Myocyte (in vitro differentiated cells): Measurements from ENCODE around the gene VWA5B1. TPM values are rescaled to one million over a fixed set of nuclear protein-coding genes. Genes with fewer than 3 reads are reported as not detected.
A peak's percentile ranks its signal among the peaks of the same experiment; 100 is the strongest.

Source experiments
- DNase-seq: peaks from one replicate; pipeline ENCODE4 v3.0.0-alpha.2; 2012; ENCODE audit warnings: low read depth
- total RNA-seq: library from RNA; depleted of rRNA; stranded (reverse); fragments of >200 nt; gene quantifications from 2 replicates; pipeline ENCODE4 v1.2.3, GENCODE V29; 2014

Gene VWA5B1
- total RNA-seq, 1 donor from 2014 or later, result not detected

GRCh38 chr1:20347699-20348098, 57.0 kb downstream of the VWA5B1 start:
- no peak for DNase-seq

GRCh38 chr1:20348326-20348915, 57.7 kb downstream of the VWA5B1 start:
- no peak for DNase-seq

DNA sequence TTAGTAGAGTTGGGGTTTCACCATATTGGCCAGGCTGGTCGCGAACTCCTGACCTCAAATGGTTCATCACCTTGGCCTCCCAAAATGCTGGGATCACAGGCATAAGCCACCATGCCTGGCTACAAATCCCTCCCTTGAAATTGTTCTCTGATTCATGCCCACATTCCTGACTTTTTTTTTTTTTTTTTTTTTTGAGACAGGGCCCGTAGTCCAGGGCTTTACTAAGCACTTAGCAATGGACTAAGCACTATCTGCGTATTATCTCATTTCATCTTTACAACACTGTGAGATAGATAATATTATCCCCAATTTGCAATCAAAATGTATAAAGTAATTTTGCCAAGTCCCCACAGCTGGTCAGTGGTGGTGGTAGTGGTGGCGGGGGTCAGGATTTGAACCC, 58.9 kb downstream of the VWA5B1 start:
- no peak for DNase-seq

DNA sequence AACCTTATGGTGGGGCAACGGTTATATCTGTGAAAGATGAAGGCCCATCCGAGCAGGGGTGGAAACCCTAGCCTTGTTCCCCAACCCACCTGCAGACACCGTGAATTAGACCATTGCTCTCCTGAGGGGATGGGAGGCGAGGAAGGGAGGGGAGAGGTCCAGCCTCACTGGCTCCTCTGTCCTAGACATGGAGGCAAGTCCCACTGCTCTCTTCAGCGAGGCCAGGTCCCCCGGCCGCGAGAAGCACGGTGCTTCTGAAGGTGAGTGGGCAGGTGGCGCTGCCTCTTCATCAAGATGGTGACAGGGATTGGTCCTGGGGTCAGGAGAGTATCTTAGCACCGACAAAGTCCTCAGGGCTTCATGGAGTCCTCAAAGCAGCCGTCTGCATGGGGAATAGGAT, 59.3 kb downstream of the VWA5B1 start:
- DNase-seq, result no peak

GRCh38 chr1:20350421-20350820, 59.7 kb downstream of the VWA5B1 start:
- DNase-seq, result no peak

- no peak for DNase-seq
These were observed 61.4 kb downstream of the VWA5B1 start for GRCh38 chr1:20351911-20352701.

GRCh38 chr1:20353836-20354235, 63.2 kb downstream of the VWA5B1 start:
- DNase-seq, result no peak

DNA sequence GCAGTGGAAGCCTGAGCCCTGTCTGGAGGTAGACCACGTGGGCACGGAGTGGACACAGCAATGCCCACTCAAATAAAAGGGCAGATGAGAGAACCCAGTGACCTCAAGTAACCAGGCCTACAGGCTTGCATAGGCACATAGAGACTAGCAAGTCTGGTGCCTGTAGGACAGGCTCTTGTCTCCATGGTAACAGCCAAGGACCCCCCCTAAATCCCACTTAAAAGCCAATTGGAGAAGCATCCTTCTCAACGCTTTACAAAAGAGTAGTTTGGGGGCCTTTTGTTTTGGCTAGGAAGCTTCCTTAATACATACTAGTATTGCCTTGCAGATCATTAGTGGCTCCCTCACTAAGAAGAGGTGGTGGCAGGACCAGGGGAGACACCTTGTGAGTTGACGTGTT, 63.9 kb downstream of the VWA5B1 start:
- no peak for DNase-seq

DNA sequence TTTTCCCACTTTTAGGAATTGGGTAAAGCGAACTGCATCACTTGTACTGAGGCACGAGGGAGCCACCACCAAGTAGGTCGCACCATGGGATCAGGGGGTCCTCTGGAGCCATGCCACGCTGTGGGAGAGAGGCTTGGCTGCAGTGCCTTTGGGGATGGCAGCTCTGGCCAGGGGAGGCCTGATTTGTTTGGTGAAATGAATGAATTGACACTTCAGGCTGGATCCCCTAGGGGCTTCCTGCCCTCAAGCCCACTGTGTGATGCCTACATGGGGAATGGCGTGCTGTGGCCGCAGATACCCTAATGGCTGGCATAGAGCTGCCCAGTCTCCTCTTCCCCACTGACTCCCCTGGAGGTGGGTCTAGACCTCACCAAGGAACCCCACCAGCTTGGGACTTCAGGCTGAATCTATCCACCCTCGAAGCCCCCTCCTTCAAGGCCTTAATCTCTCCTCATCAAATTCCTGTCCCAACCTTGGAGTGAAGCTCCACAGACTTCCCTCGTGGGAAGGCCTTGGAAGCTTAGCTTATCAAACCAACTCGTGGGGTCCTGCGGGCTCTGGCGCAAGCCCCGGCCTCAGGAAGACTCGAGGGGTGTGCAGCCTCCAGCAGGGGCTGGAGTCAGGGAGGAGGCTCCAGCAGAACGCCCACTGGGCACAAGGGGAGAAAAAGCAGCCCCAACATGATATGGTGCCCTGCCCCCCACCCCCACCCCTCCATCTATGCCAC, 64.6 kb downstream of the VWA5B1 start:
- no peak for DNase-seq

GRCh38 chr1:20355828-20356735, 65.4 kb downstream of the VWA5B1 start:
- no peak for DNase-seq

DNA sequence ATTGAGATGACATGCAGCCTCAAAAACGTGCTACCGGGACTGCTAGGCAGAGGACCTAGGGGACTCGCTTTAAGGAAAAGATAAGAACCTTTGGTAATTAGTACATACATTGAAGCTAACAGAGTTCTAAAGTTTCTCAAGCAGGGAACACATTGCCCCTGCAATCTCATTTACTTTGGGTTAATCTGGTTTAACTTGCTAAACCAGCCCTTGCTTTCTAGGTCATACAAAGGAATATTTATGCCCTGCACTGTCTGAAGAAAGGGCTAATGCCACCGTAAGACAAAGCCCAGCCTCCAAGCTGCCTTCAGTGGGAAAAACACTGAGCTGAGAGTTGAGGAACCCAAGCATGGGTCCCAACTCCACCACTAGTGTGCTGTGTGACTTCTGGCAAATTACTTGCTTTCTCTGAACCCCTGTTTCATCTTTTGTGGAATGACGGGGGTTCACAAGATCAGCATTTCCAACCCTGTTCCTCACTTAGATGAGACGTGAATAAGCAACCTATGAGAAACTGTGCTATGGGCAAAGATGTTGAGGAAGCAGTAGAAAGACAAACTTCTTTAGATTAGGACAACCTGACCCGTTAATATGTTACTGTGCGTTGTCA, 66.3 kb downstream of the VWA5B1 start:
- no peak for DNase-seq

DNA sequence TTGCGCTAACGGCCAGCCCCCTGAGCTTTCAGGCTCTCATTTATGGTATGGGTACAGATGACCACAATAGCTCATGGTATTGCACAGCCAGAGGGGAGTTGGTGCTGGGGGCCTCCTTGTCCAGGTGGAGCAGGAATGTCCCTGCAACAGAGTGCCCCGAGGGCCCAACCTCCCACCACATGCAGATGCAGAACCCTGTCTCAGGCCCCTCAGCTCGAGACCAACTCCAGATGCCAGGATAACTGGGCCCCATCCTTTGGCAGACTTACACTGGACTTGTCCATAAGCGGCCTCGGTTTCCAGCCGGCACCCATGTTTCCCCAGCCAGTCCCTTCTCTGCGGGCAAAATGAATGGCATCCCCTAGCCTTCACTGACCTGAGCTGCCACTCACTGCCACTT, 67.1 kb downstream of the VWA5B1 start:
- no peak for DNase-seq

- DNase-seq, result peak; percentile 94
These were observed 68.1 kb downstream of the VWA5B1 start for GRCh38 chr1:20358761-20359263.

DNA sequence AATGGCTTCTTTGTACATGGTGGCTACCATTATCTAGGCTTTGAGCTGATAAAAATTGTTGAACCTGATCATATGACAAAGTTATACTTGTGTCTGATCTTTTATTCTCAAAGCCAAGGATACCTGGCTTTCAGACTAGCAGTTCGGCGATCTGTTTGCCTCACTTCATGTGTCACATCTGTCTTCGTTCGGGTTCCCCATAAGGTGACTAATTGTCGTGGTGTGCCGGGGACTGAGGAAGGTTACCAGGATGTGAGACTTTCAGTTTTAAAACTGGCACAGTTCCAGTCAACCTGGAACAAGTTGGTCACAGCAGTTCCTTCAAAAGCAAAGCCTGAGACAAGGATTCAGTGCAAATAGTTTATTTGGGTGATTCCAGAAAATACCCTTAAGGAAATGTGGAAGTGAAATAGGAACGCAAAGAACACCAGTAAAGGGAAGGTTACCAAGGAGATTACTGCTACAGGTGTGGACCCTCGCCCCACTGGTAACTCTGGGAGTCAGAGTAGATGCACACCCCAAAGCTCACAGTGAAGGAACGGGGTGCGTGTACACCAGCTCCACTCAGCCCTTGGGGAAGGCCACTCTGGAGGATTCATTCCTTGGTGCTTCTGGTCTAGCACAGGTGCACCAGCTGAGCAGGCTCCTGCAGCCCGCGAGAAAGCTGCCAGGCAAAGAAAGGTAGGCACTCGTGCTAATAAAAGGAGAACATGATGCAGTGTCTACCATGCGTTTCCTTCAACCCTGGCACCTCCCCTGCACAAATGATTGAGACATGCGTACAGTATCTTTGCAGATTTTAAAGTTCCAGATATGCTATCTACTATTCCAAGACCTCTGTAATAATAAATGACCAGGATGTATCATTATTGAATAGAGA, 69.0 kb downstream of the VWA5B1 start:
- no peak for DNase-seq

GRCh38 chr1:20361401-20361800, 70.7 kb downstream of the VWA5B1 start:
- no peak for DNase-seq

GRCh38 chr1:20361805-20362381, 71.2 kb downstream of the VWA5B1 start:
- peak; percentile 58 for DNase-seq

DNA sequence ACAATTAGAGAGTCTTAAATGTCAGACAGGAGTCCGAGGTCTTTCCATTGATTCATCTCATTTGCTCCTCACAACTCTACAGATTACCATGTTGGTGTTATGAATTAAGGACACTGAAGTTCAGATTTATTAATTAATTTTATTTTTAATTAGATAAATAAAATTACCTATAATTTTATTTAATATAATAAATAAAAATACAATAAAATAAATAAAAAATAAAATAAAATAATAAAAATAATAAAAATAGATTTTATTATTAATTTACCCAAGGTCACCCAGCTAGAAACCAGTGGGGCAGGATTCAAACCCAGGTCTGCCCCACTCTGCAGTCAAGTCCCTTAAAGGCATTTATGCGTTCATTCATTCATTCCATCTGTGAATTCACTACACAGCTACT, 72.2 kb downstream of the VWA5B1 start:
- DNase-seq, result no peak

DNA sequence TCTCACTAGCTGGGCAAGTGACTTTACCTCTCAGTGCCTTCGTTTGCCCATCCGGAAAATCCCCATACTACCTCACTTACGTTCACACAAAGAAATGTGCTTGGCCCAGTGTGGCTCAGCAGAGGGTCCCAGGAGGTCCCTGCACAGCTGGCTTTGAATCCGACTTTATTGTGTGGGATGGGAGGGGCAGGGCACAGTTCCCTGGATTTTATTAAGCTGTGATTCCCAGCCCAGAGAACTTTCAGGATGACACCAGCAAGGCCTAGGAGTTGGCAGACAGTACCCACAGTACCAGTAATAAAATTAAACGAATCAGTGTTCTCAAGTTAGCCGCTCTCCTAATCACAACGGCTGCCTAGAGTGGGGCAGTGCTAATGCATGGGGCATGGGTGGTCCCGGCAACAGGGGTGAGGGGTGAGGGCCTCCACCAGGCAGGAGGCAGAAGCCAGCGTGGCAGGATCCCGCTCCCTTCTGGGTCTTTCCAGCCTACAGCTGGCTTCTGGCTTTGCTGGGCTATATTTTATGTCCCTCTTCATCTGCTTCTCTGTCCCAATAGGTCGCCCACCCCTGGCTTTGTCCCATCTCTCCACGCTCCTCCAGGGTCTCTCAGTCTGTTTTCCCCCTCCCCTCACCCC, 74.9 kb downstream of the VWA5B1 start:
- no peak for DNase-seq

GRCh38 chr1:20366056-20366462, 75.4 kb downstream of the VWA5B1 start:
- peak; percentile 27 for DNase-seq
